BJ (cell line): ENCODE results near the gene PHLPP1. TPM values are rescaled to one million over a fixed set of nuclear protein-coding genes. Genes with fewer than 3 reads are reported as not detected.
A peak's percentile ranks its signal among the peaks of the same experiment; 100 is the strongest.

Experiments
- CTCF ChIA-PET: fragments of 350-600 bp; formaldehyde crosslinking; extraction: SDS; loops from one replicate; lab custom pipeline; 2021; ENCODE audit warnings: antibody characterized with exemption, inconsistent platforms; lab: Yijun Ruan, JAX
- POLR2A ChIA-PET: fragments of 300-600 bp; sonication (Branson Sonifier 250); formaldehyde crosslinking; extraction: SDS; loops from one replicate; lab custom pipeline; 2021; ENCODE audit warnings: antibody characterized with exemption; lab: Charles Lee
- DNase-seq: peaks from one replicate; pipeline ENCODE4 v3.0.0-alpha.2; 2011; ENCODE audit warnings: low read depth
- H3K27me3 ChIP-seq: 2 replicates; pipeline ENCODE4 v1.6.0; 2011; ENCODE audit warnings: low read length; ENCODE audit not compliant: control insufficient read depth, insufficient read depth
- H3K36me3 ChIP-seq: 2 replicates; pipeline ENCODE4 v1.5.1; 2011; ENCODE audit warnings: low read length; ENCODE audit not compliant: control insufficient read depth, insufficient read depth
- H3K4me3 ChIP-seq: 2 replicates; pipeline ENCODE4 v1.5.1; 2011; ENCODE audit warnings: low read depth, mild to moderate bottlenecking, control low read depth, low read length
- CTCF ChIP-seq: IDR thresholded peaks from 2 replicates; pipeline ENCODE4 v1.5.1; 2011; ENCODE audit warnings: low read depth, mild to moderate bottlenecking, control low read depth, inconsistent platforms, low read length, moderate library complexity; ENCODE audit not compliant: insufficient read depth
- polyA plus RNA-seq: library from polyadenylated mRNA; depleted of rRNA; stranded (reverse); fragments of >200 nt; gene quantifications from 2 replicates; pipeline ENCODE4 v1.2.3, GENCODE V29; 2011

Gene PHLPP1
- polyA plus RNA-seq, 1 experiment: 4.0 TPM

GRCh38 chr18:62933261-62933887 is 218.0 kb downstream of the PHLPP1 start:
- TF ChIP-seq CTCF: no peak
- no peak overlapping the region for H3K4me3 ChIP-seq
- DNase-seq: no peak
- ChIA-PET CTCF (no interaction called here), POLR2A (no interaction called here)
- no peaks in the 10 kb centered on the region for H3K27me3 ChIP-seq
- H3K36me3 ChIP-seq: no peaks in the 10 kb centered on the region

- POLR2A ChIA-PET: no interaction called here
- H3K27me3 ChIP-seq: no peaks in the 10 kb centered on the region
- no peaks in the 10 kb centered on the region for H3K36me3 ChIP-seq
- CTCF ChIA-PET: no interaction called here
- no peak overlapping the region for H3K4me3 ChIP-seq
- no peak for DNase-seq
- TF ChIP-seq CTCF: no peak
Measured at GRCh38 chr18:62935994-62936393, 220.7 kb downstream of the PHLPP1 start.

- CTCF ChIA-PET: no interaction called here
Measured at GRCh38 chr18:62937065-62937464, 221.7 kb downstream of the PHLPP1 start.

GRCh38 chr18:62938006-62938405 is 222.7 kb downstream of the PHLPP1 start:
- no peak for TF ChIP-seq CTCF
- POLR2A ChIA-PET: no interaction called here
- peak; percentile 70 for DNase-seq

More at GRCh38 chr18:62937065-62937464, 221.7 kb downstream of the PHLPP1 start:
- Histone ChIP-seq H3K36me3 (no peaks in the 10 kb centered on the region), H3K27me3 (no peaks in the 10 kb centered on the region), H3K4me3 (no peak overlapping the region)
- DNase-seq: no peak
- no peak for TF ChIP-seq CTCF
- POLR2A ChIA-PET: no interaction called here

GRCh38 chr18:62938487-62938886 is 223.1 kb downstream of the PHLPP1 start:
- H3K27me3 ChIP-seq: no peaks in the 10 kb centered on the region
- no peak for DNase-seq
- TF ChIP-seq CTCF: no peak
- POLR2A ChIA-PET: no interaction called here
- no peaks in the 10 kb centered on the region for H3K36me3 ChIP-seq
- CTCF ChIA-PET: interaction anchor here (1.0 to 1.3 kb wide), 3 partner anchors 17 to 224 kb away, joined by 3 to 5 read pairs (median 4); partner anchors contain the start of gene PHLPP1
- H3K4me3 ChIP-seq: no peak overlapping the region

More at GRCh38 chr18:62938006-62938405, 222.7 kb downstream of the PHLPP1 start:
- Histone ChIP-seq H3K4me3 (no peak overlapping the region), H3K36me3 (no peaks in the 10 kb centered on the region), H3K27me3 (no peaks in the 10 kb centered on the region)
- CTCF ChIA-PET: interaction anchor here (1.0 to 1.3 kb wide), 3 partner anchors 18 to 223 kb away, joined by 3 to 5 read pairs (median 4); partner anchors contain the start of gene PHLPP1
